NCI-H748 treated with DMSO at 0.1 percent for 48 hours (cell line): ENCODE results near the gene RBM8A.
"Not testable (repeated sequence)": the region's sequence is repeated elsewhere in the genome, so short reads cannot be mapped to it uniquely, and the experiment has no call there.

Experiments
- DNase-seq: peaks from one replicate; lab custom pipeline; 2025; lab: John Stamatoyannopoulos, UW

The RBM8A gene

GRCh38 chr1:145956781-145957442 is 29.6 kb upstream of the RBM8A start:
- no peak for DNase-seq

GRCh38 chr1:145956361-145956760 is 29.1 kb upstream of the RBM8A start:
- no peak for DNase-seq

- DNase-seq = no peak
These were observed 28.2 kb upstream of the RBM8A start for GRCh38 chr1:145955436-145955835.

- no peak for DNase-seq
These were observed 26.6 kb upstream of the RBM8A start for GRCh38 chr1:145953861-145954260.

GRCh38 chr1:145952903-145953302 is 25.6 kb upstream of the RBM8A start:
- DNase-seq = no peak

- DNase-seq = no peak
These were observed 24.2 kb upstream of the RBM8A start for GRCh38 chr1:145951526-145951925.

- no peak for DNase-seq
These were observed 21.9 kb upstream of the RBM8A start for GRCh38 chr1:145949219-145949618.

- no peak for DNase-seq
These were observed 20.3 kb upstream of the RBM8A start for GRCh38 chr1:145947551-145947950.

DNA sequence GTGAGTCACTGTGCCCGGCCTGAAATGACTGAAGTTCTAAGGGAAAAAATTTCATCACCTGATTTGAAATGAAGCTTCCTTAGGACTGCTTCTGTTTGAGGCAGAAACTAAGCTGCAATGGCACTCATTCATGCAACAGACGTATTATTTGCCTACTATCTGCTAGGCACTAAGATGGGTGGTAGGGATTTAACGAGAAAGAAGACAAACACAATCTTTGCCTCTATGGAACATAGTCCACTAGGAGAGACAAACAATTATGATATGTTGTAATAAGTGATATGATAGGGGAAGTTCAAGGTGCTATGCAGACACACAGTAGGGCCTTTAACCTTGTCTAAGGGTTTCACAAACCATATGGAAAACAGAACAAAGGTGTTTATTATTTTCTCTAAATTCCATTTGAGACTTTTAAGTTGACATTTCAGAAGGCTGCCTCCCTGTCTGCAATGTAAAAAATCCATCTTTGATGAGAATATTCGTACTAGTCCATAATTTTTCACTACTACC is 19.2 kb upstream of the RBM8A start:
- no peak for DNase-seq

GRCh38 chr1:145944532-145944931 is 17.2 kb upstream of the RBM8A start:
- DNase-seq = no peak

- no peak for DNase-seq
These were observed 15.6 kb upstream of the RBM8A start for GRCh38 chr1:145942871-145943270.

DNA sequence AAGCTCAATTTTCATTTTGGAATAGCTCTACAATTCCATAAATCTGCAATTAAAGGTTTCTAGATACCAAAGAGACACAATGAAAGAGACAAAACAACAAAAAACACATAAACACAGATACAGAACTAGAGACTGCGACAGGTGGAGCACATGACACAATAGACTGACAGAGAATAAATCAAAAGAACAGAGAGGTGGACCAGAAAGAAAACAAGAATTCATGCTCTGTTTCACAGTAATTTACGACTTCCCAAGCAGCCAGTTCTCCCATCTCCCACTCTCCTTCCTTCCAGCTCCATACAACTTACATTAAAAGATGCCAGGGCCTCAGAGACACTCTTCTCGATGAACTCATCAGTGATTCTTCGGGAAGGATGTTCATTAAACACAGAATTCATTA is 15.1 kb upstream of the RBM8A start:
- DNase-seq = no peak

DNA sequence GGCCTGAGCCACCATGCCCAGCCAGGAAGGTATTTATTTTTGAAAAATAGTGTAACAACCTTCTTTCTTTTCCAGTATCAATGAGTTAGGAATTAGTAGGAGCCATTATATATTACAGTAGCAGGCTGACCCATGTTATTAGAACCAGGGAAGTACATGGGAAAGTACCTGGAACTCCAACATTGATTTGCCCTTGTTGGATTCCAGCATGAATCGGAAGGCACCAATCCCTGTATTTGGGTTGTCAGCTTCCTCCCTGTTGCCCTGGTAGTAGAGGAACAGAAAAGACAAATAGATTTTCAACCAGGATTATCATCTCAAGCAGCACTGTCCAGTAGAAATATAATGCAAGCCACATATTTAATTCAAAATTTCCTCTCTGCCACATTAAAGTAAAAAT is 10.2 kb upstream of the RBM8A start:
- DNase-seq = no peak

GRCh38 chr1:145936247-145936646 is 9.0 kb upstream of the RBM8A start:
- DNase-seq = no peak

GRCh38 chr1:145935708-145936107 is 8.4 kb upstream of the RBM8A start:
- no peak for DNase-seq

GRCh38 chr1:145932522-145933009 is 5.3 kb upstream of the RBM8A start:
- DNase-seq = not testable (repeated sequence)

DNA sequence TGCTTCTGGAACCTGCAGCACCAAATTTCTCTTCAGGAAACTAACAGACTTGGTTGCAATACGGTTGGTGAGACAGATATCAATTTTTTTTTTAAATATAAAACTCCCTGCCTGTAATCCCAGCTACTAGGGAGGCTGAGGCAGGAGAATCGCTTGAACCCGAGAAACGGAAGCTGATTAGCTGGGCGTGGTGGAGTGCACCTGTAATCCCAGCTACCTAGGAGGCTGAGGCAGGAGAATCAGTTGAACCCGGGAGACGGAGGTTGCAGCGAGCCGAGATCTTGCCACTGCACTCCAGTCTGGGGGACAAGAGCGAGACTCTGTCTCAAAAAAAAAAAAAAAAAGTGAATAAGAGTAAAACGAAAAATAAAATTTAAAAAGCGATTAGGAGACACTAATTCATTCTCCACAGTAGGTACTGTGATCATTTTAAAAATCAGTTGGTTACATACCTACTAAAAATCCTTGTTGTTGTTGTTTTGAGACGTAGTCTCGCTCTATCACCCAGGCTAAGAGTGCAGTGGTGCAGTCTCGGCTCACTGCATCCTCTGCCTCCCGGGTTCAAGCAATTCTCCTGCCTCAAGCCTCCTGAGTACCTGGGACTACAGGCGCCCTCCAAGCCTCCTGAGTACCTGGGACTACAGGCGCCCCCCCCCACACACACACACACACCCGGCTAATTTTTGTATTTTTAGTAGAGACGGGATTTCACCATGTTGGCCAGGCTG is 796 bp upstream of the RBM8A start:
- DNase-seq = no peak

- no peak for DNase-seq
These were observed 610 bp downstream of the RBM8A start for GRCh38 chr1:145926686-145927062.

DNA sequence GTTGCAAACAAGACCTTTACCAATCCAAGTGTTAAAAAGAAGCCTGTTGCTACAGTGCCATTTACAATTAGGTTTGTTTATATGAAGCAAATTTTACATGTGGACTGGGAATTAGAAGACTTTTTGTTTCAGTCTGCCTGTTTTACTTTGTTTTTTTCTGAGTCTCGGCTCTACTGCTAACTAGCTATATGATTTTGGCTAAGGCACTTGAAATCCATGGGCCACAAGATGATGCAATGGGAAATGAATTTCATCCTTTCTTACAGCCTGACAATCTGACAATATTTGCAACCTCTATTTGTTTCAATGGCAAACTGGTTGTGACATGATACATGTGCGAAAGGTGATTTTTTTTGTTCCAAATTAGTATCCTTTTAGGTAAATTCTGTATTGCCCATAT is 5.0 kb downstream of the RBM8A start:
- DNase-seq = no peak

DNA sequence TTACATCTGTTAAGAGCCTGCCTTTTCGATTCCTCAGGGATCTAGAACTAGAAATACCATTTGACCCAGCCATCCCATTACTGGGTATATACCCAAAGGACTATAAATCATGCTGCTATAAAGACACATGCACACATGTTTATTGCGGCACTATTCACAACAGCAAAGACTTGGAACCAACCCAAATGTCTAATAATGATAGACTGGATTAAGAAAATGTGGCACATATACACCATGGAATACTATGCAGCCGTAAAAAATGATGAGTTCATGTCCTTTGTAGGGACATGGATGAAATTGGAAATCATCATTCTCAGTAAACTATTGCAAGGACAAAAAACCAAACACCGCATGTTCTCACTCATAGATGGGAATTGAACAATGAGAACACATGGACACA is 7.0 kb downstream of the RBM8A start:
- not testable (repeated sequence) for DNase-seq

- DNase-seq = peak; percentile 14
These were observed 8.0 kb downstream of the RBM8A start for GRCh38 chr1:145918992-145919939.
